H7 (cell line): ENCODE measurements around the gene CCL18. TPM values are rescaled to one million over a fixed set of nuclear protein-coding genes. Genes with fewer than 3 reads are reported as not detected.
A peak's percentile ranks its signal among the peaks of the same experiment; 100 is the strongest.
"Not testable (repeated sequence)": the region's sequence is repeated elsewhere in the genome, so short reads cannot be mapped to it uniquely, and the experiment has no call there.

ENCODE experiments used
- DNase-seq: peaks from one replicate; pipeline ENCODE4 v3.0.0; 2012
- H3K27me3 ChIP-seq: 2 replicates; pipeline ENCODE4 v1.6.0; 2011; ENCODE audit warnings: mild to moderate bottlenecking, low read length; ENCODE audit not compliant: control insufficient read depth, insufficient read depth
- H3K36me3 ChIP-seq: replicated peaks from 2 replicates; pipeline ENCODE4 v1.5.1; 2011; ENCODE audit warnings: low read length; ENCODE audit not compliant: control insufficient read depth, insufficient read depth
- H3K4me3 ChIP-seq: 2 replicates; pipeline ENCODE4 v1.5.1; 2011; ENCODE audit warnings: low read depth, mild to moderate bottlenecking, control low read depth, low read length, moderate library complexity; ENCODE audit not compliant: insufficient read depth
- total RNA-seq: library from RNA; depleted of rRNA; stranded (reverse); fragments of >200 nt; shearing (Covaris generic); gene quantifications from 2 replicates; pipeline ENCODE4 v1.2.3, GENCODE V29; 2014

The CCL18 gene
- total RNA-seq, 1 experiment from 2014 or later, result not detected

DNA sequence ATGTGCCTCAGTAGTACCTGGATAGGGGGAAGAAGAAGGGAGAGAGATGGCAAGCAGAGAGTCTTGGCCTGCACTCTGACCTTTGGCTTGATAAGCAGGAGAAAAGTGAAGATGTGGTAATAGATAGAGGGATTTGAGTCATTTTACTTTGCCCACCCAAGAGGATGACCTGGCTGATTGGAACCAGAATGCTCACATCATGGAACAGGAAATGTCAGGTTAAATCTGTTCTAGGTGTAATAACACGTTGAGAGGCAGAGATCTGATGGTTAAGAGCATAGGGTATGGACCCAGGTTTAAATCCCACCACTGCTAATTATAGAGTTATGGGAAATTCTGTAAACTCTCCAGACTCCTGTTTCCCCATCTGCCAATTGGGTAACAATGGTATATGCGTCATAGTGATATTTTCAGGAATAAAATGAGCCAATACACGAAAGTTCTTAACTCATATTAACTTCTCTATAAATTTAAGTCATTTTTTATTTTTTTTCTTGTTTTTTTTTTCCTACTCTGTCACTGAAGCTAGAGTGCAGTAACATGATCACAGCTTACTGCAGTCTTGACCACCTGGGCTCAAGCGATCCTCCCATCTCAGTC lies 8.1 kb upstream of the CCL18 start:
- Histone ChIP-seq H3K27me3 (no peaks in the 10 kb centered on the region), H3K36me3 (no peaks in the 10 kb centered on the region), H3K4me3 (no peak overlapping the region)
- DNase-seq, result no peak

DNA sequence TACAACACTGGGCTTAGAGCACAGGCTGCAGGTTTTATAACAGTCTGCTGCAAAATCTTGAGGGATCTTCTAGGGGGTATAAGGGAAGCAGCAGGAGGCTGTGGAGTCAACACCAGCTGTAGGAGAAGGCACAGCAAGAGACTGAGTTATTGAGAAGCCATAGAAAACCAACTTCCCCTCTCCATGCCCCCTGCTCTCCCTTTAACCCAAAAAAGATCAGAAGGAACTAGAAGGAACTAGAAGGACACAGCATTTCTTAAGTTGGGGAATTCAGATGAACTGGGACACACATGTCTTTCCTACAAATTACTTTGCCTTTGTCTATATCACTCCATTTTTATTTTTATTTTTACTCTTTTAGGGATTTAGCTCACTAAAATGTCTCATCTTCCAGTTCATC lies 6.2 kb upstream of the CCL18 start:
- no peaks in the 10 kb centered on the region for H3K27me3 ChIP-seq
- H3K4me3 ChIP-seq, result no peak overlapping the region
- no peaks in the 10 kb centered on the region for H3K36me3 ChIP-seq
- no peak for DNase-seq

DNA sequence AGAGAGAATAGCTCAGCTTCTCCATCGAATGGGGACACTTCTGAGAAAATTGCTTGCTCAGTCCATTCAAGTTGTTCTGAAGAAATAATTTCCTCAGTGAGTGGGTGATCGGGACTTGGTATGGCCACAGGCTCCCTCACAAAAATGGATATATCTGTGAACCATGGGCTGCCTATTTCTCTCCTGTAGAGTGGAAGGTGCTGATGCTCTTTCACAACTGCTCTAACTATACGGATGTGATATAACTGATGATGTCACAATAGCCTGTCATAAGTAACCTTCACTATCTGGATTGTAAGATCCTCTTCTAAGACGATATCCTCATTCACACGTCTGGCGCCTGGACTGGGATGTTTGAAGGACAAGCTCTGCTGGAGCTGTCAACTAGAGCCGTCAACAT lies 4.7 kb upstream of the CCL18 start:
- DNase-seq, result no peak
- Histone ChIP-seq H3K27me3 (no peaks in the 10 kb centered on the region), H3K4me3 (no peak overlapping the region), H3K36me3 (no peaks in the 10 kb centered on the region)

DNA sequence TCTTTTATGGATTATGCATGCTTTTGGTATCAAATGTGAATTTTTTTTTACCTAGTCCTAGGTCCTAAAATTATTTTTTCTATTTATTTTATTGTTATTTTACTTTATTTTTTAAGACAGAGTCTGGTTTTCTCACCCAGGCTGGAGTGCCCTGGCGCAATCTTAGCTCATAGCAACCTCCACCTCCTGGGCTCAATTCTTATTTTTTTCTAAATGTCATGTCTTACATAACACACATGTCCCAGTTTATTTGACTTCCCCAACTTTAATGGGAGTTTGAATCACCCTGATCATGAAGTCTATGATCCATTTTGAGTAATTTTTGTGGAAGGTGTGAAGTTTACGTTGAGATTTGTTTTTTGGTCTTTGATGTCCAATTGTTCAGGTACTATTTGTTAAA lies 3.3 kb upstream of the CCL18 start:
- no peak for DNase-seq
- no peak overlapping the region for H3K4me3 ChIP-seq
- no peaks in the 10 kb centered on the region for H3K27me3 ChIP-seq
- H3K36me3 ChIP-seq, result no peaks in the 10 kb centered on the region

DNA sequence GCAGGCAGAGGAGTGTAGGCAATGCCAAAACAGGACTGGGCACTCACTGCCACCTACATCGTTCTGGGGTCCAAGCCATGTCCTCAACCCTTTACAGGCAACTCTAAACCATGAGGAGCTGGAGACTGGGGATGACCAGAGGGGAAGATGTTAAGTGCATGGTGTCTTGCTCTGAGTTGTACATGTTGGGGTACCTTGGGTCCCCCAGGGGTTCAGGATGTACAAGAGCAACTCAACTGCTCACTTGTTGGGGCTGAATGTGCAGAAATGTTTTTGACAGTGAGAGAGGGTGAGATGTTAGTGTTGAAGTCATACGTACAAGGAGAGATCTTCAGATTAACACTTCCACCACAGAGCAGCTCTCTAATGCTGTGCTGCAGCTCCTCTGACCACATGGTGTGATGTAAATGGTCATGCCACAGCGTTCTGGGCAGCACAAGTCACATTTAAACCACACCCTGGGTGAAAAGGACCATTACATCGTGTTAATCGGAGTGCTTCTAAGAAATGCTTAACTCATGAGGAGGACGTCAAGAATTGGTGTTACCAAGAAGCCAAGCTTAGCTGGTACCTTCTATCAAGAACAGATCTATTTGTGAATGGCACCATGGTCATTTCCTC lies 2.4 kb downstream of the CCL18 start:
- no peak for DNase-seq
- Histone ChIP-seq H3K4me3 (no peak overlapping the region), H3K27me3 (no peaks in the 10 kb centered on the region), H3K36me3 (no peaks in the 10 kb centered on the region)

DNA sequence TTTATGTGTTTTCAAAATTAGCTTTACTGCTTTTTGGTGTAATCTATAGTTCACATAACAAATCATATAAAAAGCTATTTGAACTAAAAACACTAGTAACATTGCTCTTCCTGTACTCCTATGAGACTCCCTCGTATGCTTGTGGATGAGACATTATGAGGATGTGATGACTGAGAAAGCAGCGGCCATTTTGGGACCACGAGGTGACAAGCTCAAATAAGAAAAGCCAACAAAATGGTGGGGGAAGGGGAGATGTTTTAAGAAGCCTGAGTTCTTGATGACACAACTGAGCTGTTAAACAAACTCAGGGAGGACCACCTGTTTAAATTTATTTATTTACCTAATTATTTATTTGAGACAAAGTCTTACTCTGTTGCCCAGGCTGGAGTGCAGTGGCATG lies 4.5 kb downstream of the CCL18 start:
- H3K4me3 ChIP-seq, result no peak overlapping the region
- DNase-seq, result no peak

DNA sequence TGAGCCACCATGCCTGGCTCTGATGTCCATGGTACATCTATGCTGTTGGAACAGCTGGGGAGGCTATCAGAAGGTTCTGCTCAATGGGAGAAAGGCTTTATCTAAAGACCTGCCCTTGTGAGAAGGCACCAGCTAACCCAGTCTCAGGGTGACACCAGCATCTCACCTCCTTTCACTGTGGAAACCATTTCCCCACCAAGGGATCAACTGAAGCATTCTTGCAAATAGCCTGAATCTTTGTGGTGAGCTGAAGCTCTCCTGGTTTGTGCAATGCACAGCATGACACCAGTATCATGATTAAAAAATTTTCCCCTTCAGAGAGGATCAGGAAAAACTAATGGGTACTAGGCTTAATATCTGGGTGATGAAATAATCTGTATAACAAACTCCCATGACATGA lies 5.1 kb downstream of the CCL18 start:
- Histone ChIP-seq H3K4me3 (no peak overlapping the region), H3K36me3 (no peaks in the 10 kb centered on the region), H3K27me3 (no peaks in the 10 kb centered on the region)
- DNase-seq, result no peak

More for the DNA sequence above, 4.5 kb downstream of the CCL18 start:
- H3K27me3 ChIP-seq, result no peaks in the 10 kb centered on the region
- no peaks in the 10 kb centered on the region for H3K36me3 ChIP-seq

DNA sequence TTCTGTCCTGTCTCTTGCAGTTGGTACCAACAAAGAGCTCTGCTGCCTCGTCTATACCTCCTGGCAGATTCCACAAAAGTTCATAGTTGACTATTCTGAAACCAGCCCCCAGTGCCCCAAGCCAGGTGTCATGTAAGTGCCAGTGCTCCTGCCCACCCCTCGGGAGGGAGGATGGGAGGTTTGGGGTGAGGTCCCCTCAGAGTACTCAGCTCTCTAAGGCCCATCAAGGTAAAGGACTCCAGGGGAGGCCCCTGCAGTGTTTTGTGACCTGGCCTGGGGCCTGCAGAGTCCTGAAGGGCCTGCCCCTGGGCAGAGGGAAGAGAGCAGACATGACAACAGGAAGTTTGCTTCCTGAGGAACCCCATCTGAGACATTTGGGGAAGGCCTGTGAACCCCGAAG lies 6.4 kb downstream of the CCL18 start:
- Histone ChIP-seq H3K4me3 (no peak overlapping the region), H3K36me3 (no peaks in the 10 kb centered on the region), H3K27me3 (no peaks in the 10 kb centered on the region)
- DNase-seq, result no peak

DNA sequence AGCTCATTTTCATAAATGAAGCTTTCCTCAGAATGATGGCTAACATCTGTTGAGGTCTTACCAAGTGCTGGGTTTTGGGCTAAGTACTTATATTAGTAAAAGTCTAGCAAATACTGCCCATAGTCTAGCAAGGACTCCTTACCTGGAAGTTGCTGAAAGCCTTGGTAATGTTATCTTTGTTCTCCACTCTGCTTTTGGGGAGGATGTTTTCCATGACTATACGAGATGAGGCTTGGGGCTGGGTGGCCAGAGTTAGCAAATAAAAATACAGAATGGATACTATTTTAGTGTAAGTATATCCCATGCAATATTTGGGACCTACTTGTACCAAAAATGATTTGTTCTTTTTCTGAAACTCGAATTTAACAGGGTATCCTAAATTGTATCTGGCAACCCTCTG lies 7.7 kb downstream of the CCL18 start:
- no peak overlapping the region for H3K4me3 ChIP-seq
- no peaks in the 10 kb centered on the region for H3K36me3 ChIP-seq
- no peaks in the 10 kb centered on the region for H3K27me3 ChIP-seq
- no peak for DNase-seq

DNA sequence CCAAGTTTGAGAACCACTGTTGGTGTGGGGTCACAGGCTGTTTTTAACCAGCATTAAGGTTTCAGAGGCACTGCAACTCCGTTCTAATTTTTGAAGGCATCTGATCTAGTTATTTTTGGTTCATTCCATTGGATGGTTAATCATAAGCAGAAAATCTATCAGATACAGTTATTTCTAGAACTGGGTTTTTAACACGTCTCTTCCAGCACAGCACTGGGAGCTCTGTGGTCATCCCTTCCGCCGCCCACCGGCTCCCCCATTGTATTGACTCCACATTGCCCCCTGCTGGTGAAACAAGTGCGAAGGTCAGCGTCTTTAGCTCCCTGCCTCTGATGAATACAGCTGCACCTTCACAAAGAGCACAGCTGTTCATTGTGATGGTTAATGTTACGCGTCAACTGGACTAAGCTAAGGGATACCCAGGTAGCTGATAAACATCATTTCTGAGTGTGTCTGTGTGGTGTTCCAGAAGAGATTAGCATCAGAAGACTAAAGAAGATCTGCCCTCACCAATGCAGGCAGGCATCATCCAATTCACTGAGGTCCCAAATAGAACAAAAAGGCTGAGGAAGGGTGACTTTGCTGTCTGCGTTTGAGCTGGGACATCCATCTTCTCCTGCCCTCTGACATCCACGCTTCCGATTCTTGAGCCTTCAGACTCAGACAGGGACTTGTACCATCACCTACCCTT lies 8.5 kb downstream of the CCL18 start:
- Histone ChIP-seq H3K36me3 (no peaks in the 10 kb centered on the region), H3K4me3 (no peak overlapping the region), H3K27me3 (no peaks in the 10 kb centered on the region)
- DNase-seq, result peak; percentile 85

DNA sequence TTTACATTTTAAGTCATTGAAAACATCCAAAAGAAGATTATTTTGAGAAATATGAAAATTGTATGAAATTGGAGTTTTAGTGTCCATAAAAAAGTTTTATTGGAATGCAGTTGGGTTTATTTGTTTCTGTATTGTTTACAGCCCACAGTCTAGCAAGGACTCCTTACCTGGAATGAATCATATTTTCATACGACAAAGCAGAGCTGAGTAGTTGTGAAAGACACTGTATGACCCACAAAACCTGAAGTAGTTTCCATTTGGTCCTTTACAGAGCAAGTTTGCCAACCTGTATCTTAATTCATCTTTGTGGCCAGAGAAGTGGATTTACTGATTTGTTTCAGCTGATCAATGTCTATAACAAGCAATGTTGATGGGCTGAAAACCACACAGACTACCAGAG lies 10.3 kb downstream of the CCL18 start:
- DNase-seq, result no peak
- no peaks in the 10 kb centered on the region for H3K36me3 ChIP-seq
- H3K4me3 ChIP-seq, result no peak overlapping the region
- H3K27me3 ChIP-seq, result no peaks in the 10 kb centered on the region

DNA sequence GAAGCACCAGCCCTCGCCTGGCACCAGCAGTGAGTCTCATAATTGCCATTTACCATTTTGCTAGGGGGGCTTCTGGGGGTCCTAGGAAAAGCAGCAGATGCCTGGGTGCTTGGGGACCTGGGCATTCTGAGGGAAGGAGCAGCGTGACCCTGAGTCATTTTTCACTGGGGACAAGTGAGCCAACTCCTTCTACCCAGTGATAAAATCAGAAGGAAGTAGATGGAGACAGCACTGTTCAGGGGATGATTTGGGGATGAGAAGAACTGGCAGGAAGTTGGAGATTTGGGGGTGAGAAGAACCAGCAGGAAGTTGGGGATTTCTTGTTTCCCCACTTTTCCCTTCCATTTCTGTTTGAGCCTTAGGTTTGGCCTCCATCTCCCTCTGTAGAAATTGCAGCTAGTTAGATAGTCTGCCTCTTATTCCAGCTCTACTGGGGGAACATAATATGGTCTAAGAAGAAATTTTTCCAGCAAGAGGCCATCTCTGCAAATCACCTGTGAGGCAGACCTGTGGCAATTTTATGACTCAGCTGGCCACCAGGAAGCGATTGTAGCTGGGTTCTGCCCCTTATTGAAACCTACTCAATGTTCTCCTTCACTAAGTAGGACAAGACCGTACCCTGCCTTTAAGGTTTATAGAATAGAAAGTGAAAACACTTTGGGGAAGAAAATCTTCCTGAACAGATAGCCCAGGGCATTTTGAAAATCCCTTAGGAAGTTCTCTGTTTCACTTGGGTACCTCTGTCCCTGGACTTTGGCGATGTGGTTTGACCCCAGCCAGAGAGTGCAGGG lies 17.8 kb downstream of the CCL18 start:
- H3K36me3 ChIP-seq, H3K4me3 ChIP-seq, H3K27me3 ChIP-seq, DNase-seq: not testable (repeated sequence)

DNA sequence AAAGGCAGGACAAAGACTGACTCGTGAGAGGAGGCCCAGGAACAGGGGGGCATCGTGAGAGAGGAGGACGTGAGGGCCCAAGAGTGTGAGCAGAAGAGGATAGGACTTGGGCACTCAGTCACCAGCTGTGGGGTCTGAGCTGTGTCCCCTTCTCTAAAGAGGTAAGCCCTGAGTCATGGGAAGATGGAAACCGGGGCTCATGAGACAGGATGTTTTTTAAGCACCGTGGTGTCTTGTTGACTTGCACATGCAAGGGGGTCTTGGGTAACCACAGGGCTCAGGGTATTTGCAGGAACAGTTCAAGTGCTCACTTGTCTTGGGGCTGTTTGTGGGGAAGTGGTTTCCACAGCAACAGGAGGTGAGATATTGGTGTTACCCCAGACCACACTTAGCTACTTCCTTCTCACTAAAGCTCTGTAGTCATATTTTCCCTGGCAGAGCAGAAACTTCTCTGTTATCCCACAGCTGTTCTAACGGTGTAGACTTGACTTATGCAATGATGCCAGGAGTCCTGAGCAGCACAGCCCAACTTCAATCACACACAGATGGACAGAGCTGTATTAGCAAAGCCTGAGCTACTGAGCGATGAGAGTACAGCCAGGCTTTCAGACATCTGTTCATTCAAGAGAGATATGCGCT lies 18.5 kb downstream of the CCL18 start:
- H3K27me3 ChIP-seq, H3K4me3 ChIP-seq, H3K36me3 ChIP-seq, DNase-seq: not testable (repeated sequence)

DNA sequence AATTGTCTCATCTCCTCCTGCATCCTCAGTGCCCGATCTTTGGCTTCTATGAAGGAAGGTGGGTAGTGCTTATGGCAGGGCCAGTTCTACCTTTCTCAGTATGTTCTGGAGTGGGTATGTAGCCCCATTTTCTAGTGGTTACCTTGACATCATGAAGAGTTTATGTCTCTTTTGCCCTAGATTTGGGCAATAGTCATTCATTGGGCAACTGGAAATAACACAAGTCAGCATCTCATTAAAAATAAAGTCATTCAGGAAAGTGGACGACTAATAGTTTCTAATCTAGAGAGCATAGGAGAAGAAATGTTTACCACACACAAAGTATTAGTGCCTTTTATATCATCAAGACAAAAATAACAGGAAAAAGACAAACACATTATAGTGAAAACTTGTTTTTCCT lies 19.6 kb downstream of the CCL18 start:
- H3K27me3 ChIP-seq, DNase-seq, H3K4me3 ChIP-seq, H3K36me3 ChIP-seq: not testable (repeated sequence)
